Endothelial cell of umbilical vein (primary cell): ENCODE data around the gene DLG1. TPM values are rescaled to one million over a fixed set of nuclear protein-coding genes. Genes with fewer than 3 reads are reported as not detected.

ENCODE experiments used
- BruUV-seq: library from RNA; stranded (reverse); fragments of 400-500 nt; replicated peaks from 2 replicates; lab custom pipeline; 2021; lab: Mats Ljungman, UMichigan
- CTCF ChIA-PET: fragments of 300-600, 350-600 bp; sonication (Branson Sonifier 250); formaldehyde crosslinking; loops from one replicate; lab custom pipeline; 2021; ENCODE audit warnings: antibody characterized with exemption, inconsistent platforms; lab: Charles Lee
- POLR2A ChIA-PET: fragments of 300-600, 350-600 bp; sonication (Branson Sonifier 250); formaldehyde crosslinking; loops from one replicate; lab custom pipeline; 2021; ENCODE audit warnings: antibody characterized with exemption, inconsistent platforms; lab: Charles Lee
- DNase-seq: peaks from one replicate; pipeline ENCODE4 v3.0.0-alpha.2; 2011; ENCODE audit warnings: low read depth, low spot score
- FAIRE-seq: peaks from 2 replicates; lab custom pipeline; 2011; peaks lifted over from hg19 to GRCh38; lab: Jason Lieb, UNC
- H2AFZ ChIP-seq: 2 replicates; pipeline ENCODE4 v1.6.0; 2012; ENCODE audit warnings: low read depth, low read length, control low read depth, inconsistent platforms
- H3K27ac ChIP-seq: 2 replicates; pipeline ENCODE4 v1.5.1; 2011; ENCODE audit warnings: low read depth, mild to moderate bottlenecking, control low read depth, low read length, moderate library complexity; ENCODE audit not compliant: insufficient read depth
- H3K27me3 ChIP-seq, 2 experiments: 2 replicates each; pipeline versions ENCODE4 v1.6.0 to v1.6.1; 2011; ENCODE audit warnings: low read length in 2 of 2, mixed read lengths in 1 of 2; ENCODE audit not compliant: control insufficient read depth in 2 of 2, insufficient read depth in 2 of 2
- H3K36me3 ChIP-seq, 2 experiments: 2 replicates in 1 of 2; 3 replicates in 1 of 2; pipeline ENCODE4 v1.5.1; 2011; ENCODE audit warnings: low read length in 2 of 2, mild to moderate bottlenecking in 1 of 2, moderate library complexity in 1 of 2; ENCODE audit not compliant: control insufficient read depth in 2 of 2, insufficient read depth in 2 of 2; ENCODE audit errors: extremely low read depth in 1 of 2
- H3K4me1 ChIP-seq: 3 replicates; pipeline ENCODE4 v1.5.1; 2011; ENCODE audit warnings: mild to moderate bottlenecking, low read length; ENCODE audit not compliant: control insufficient read depth, insufficient read depth; ENCODE audit errors: extremely low read depth
- H3K4me2 ChIP-seq: 2 replicates; pipeline ENCODE4 v1.6.1; 2011; ENCODE audit warnings: low read length, control low read depth, mixed read lengths; ENCODE audit not compliant: insufficient read depth
- H3K4me3 ChIP-seq, 3 experiments: fragments of 200-600 bp in 1 of 3; sonication (generic), shearing (Covaris generic) in 1 of 3; replicated peaks in 1 of 3; 2 replicates each; pipeline ENCODE4 v1.5.1; 2011 to 2016; ENCODE audit warnings: control low read depth in 3 of 3, low read length in 3 of 3, mild to moderate bottlenecking in 2 of 3, inconsistent platforms in 1 of 3, low read depth in 1 of 3, moderate library complexity in 1 of 3; ENCODE audit not compliant: insufficient read depth in 1 of 3
- H3K79me2 ChIP-seq: 2 replicates; pipeline ENCODE4 v1.6.0; 2012; ENCODE audit warnings: low read length, inconsistent platforms; ENCODE audit not compliant: control insufficient read depth, insufficient read depth
- H3K9ac ChIP-seq: replicated peaks from 2 replicates; pipeline ENCODE3; 2011; ENCODE audit warnings: low read length, control low read depth; ENCODE audit not compliant: insufficient read depth; ENCODE audit errors: extremely low read depth
- H3K9me1 ChIP-seq: replicated peaks from 3 replicates; pipeline ENCODE4 v1.6.0; 2011; ENCODE audit warnings: mild to moderate bottlenecking, low read length; ENCODE audit not compliant: control insufficient read depth, insufficient read depth; ENCODE audit errors: extremely low read depth
- H3K9me3 ChIP-seq: replicated peaks from 2 replicates; pipeline ENCODE4 v1.5.1; 2012; ENCODE audit warnings: low read length, inconsistent platforms; ENCODE audit not compliant: control insufficient read depth, insufficient read depth
- H4K20me1 ChIP-seq: replicated peaks from 2 replicates; pipeline ENCODE3; 2011; ENCODE audit warnings: mild to moderate bottlenecking, low read length; ENCODE audit not compliant: control insufficient read depth, insufficient read depth; ENCODE audit errors: extremely low read depth
- CTCF ChIP-seq, 2 donors: IDR thresholded peaks; 1 replicate in 1 of 2; 2 replicates in 1 of 2; pipeline ENCODE4 v1.5.1; 2011; ENCODE audit warnings: low read length in 2 of 2, mild to moderate bottlenecking in 2 of 2, moderate library complexity in 2 of 2, control low read depth in 1 of 2, inconsistent platforms in 1 of 2, low read depth in 1 of 2; ENCODE audit not compliant: insufficient read depth in 1 of 2; ENCODE audit errors: extremely low read depth in 1 of 2
- FOS ChIP-seq: IDR thresholded peaks from 2 replicates; pipeline ENCODE4 v1.6.1; 2011; ENCODE audit warnings: mild to moderate bottlenecking, low read length, moderate library complexity, borderline replicate concordance; ENCODE audit not compliant: insufficient read depth
- GATA2 ChIP-seq: IDR thresholded peaks from 2 replicates; pipeline ENCODE4 v1.7.0; 2011; ENCODE audit warnings: low read depth, mild to moderate bottlenecking, moderate library complexity, mixed read lengths, low read length; ENCODE audit not compliant: insufficient read length, insufficient read depth
- JUN ChIP-seq: IDR thresholded peaks from 2 replicates; pipeline ENCODE4 v1.6.1; 2011; ENCODE audit warnings: borderline replicate concordance, low read depth; ENCODE audit not compliant: insufficient read length, insufficient read depth
- POLR2A ChIP-seq: IDR thresholded peaks from 2 replicates; pipeline ENCODE4 v1.6.1; 2012; ENCODE audit warnings: low read depth, mild to moderate bottlenecking, control low read depth, low read length
- POLR2AphosphoS5 ChIP-seq: IDR thresholded peaks from 2 replicates; pipeline ENCODE4 v1.6.1; 2012; ENCODE audit warnings: low read depth, mild to moderate bottlenecking, control low read depth, low read length, moderate library complexity; ENCODE audit not compliant: insufficient read depth
- dilution Hi-C: fragments of 300-500 bp; cut with MboI; formaldehyde crosslinking; loops from one replicate; pipeline ENCODE4 v1.15.0; 2019; ENCODE audit warnings: low sequenced_read_pairs; ENCODE audit not compliant: extremely low pct_ligation_motif_present
- intact Hi-C: fragments of 100-400 bp; cut with micrococcal nuclease; formaldehyde crosslinking; loops from one replicate; pipeline ENCODE4 v1.10.0; 2022
- polyA plus RNA-seq, 4 experiments: library from polyadenylated mRNA; depleted of rRNA in 3 of 4; stranded (reverse) in 3 of 4; unstranded in 1 of 4; fragments of >200 nt; gene quantifications; 2 replicates each; pipeline versions ENCODE4 v1.2.1 to v1.2.3, GENCODE V29; 2011 to 2012; ENCODE audit warnings: missing spikeins in 1 of 4
- total RNA-seq: library from RNA; stranded (reverse); gene quantifications from 2 replicates; pipeline ENCODE4 v1.2.3, GENCODE V29; 2021

The DLG1 gene
- total and polyA plus RNA-seq, 2 donors (not counting 3 experiments of a cell fraction or from before 2014, with no cell fraction given): 26.5 to 80.1 TPM

DNA sequence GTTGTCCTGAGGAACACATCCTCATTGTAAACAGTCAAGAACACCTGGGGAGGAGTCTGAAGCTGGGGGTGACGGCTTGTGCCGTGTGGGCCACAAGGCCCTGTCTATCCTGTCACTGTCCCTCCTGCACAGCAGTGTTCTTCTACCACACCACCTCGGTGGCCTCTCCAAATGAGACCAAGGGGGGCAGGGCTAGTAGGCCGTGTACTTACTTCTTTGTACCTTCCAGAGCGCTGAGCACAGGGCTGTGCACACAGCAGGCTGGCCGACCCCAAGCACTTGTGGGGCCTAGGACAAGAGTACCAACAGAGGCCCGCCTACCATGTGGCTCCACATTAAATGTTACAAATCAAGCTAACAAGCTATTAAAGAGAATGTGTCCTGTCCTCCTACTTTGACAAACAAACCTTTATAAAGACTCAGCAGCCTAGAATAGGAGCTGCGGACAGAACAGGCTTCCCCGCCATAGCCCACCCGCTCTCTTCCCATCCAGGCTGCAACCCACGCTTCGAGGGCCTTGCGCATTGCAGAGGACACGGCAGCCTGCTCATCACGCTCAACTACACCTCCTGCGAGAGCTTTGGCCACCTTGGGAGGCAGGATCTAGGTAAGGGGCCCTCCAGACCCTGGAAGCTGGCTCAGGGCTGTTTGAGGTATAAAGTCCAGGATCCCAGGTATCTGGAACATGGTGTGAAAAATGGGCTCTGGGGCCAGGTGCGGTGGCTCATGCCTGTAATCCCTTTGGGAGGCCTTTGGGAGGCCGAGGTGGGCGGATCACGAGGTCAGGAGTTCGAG, 299.2 kb downstream of the DLG1 start:
- intact Hi-C loops: no loop called here

More for the DNA sequence above, 299.2 kb downstream of the DLG1 start:
- no peak overlapping the region for H3K9ac ChIP-seq
- no peak for DNase-seq
- H2AFZ ChIP-seq: no peak overlapping the region
- no peak overlapping the region for H3K27ac ChIP-seq
- H3K36me3 ChIP-seq: no peaks in the 10 kb centered on the region
- CTCF ChIA-PET: interaction anchor here (0.8 to 1.9 kb wide), 4 partner anchors 29 to 188 kb away, joined by 3 to 5 read pairs (median 3); no protein-coding TSS in a partner anchor
- H4K20me1 ChIP-seq: no peaks in the 10 kb centered on the region
- H3K4me3 ChIP-seq: no peak overlapping the region
- H3K9me1 ChIP-seq: no peaks in the 10 kb centered on the region
- POLR2A ChIA-PET: no interaction called here
- dilution Hi-C loops: no loop called here
- BruUV-seq: no TSS peak
- TF ChIP-seq POLR2AphosphoS5 (no peak), GATA2 (no peak), FOS (no peak), CTCF (IDR thresholded peaks at IDR 0.05; ENCODE audit: extremely low read depth in 1 of 2, insufficient read depth in 1 of 2, low read depth in 1 of 2, low read length in 2 of 2) (no peak), JUN (no peak), POLR2A (no peak)
- no peaks in the 10 kb centered on the region for H3K79me2 ChIP-seq
- H3K4me1 ChIP-seq: peaks cover 2% of the 10 kb centered on the region
- H3K27me3 ChIP-seq: no peaks in the 10 kb centered on the region
- FAIRE-seq: no peak
- H3K4me2 ChIP-seq: no peak overlapping the region
- H3K9me3 ChIP-seq: no peaks in the 10 kb centered on the region
